ENCODE data around the gene GALNS. TPM values are rescaled to one million over a fixed set of nuclear protein-coding genes. Genes with fewer than 3 reads are reported as not detected.

The GALNS gene
- total and polyA plus RNA-seq, 2 of the 8 experiments (the other 6 are each of a cell fraction or from before 2014, with no cell fraction given), result 8.9 to 17.8 TPM

GRCh38 chr16:88857728-88858339, 1.1 kb upstream of the GALNS start (continued):
- TF ChIP-seq SP1 (IDR thresholded peaks at IDR 0.05; ENCODE audit: low read depth, low read length) (no peak), TEAD4 (IDR thresholded peaks at IDR 0.05; ENCODE audit: low read depth, low read length) (no peak), CEBPB (IDR thresholded peaks at IDR 0.05; ENCODE audit: low read depth, low read length) (no peak), USF2 (IDR thresholded peaks at IDR 0.05; ENCODE audit: low read length) (no peak), SAP30 (IDR thresholded peaks at IDR 0.05; ENCODE audit: insufficient read depth, insufficient replicate concordance, low read length) (no peak), TCF12 (IDR thresholded peaks at IDR 0.05; ENCODE audit: low read depth, low read length) (no peak), CBX5 (IDR thresholded peaks at IDR 0.05; ENCODE audit: low read depth, low read length) (no peak), MAFK (IDR thresholded peaks at IDR 0.05; ENCODE audit: low read depth, low read length) (no peak), RXRA (IDR thresholded peaks at IDR 0.05; ENCODE audit: insufficient read depth, low read depth, low read length) (no peak), SIX5 (IDR thresholded peaks at IDR 0.05; ENCODE audit: low read depth, low read length) (no peak)
